HG02623 (cell line): ENCODE results near the gene RPL34.
A peak's percentile ranks its signal among the peaks of the same experiment; 100 is the strongest.

Source experiments
- ATAC-seq: cut with Tn5 transposase; IDR thresholded peaks from one replicate; pipeline ENCODE4 v1.9.1; 2021; ENCODE audit warnings: moderate library complexity; ENCODE audit not compliant: unreplicated experiment

Gene RPL34

GRCh38 chr4:108622828-108623227, 2.5 kb downstream of the RPL34 start:
- ATAC-seq, result no peak

DNA sequence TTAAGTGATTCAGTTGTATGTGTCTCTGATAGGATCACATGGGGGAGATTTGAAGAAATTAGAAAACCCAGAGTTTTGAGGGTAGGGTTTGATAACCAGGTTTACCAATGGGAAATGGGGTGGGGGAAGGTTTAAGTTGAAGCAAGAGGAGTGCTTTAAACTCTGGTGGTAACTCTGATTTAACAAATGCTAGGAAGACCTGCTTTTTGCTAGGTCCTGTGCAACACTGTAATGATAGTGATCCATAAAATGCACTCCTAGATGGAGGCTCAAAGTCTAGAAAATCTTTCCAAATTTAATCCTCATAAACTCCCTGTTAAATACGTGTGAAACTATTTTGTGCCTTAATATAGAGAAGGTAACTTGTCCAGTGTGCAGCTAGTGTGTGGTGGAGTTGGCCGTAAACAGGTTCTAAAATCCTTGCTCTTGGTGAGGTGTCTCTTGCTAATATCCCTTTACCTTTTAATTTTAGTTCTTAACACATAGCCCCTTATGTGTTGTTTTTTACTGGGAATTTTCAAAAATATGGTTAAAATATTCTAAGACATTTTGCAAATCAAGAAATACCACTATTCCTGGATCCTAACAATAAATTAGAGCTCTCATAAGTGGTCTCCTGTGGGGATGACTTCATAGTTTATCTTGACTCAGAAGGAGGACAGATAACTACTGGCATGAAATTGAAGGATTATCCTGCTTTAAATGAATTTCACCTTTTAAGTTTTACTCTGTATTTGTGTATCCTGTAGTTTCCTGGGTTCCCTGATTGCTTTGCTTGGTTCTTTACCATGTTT, 4.1 kb downstream of the RPL34 start:
- ATAC-seq, result no peak

DNA sequence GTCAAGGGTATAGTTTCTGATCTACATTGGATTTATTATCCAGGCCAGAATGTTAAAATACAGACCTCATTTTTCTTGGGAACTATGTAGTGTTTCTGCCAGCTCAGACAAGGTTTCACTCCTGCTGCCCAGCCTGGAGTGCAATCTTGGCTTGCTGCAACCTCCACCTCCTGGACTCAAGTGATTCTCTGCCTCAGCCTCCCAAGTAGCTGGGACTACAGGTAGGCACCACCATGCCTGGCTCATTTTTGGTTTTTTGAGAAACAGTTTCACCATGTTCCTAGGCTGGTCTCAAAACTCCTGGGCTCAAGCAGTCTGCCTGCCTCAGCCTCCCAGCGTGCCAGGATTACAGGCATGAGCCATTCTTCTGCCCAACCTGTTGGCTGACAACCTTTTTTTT, 5.7 kb downstream of the RPL34 start:
- no peak for ATAC-seq

DNA sequence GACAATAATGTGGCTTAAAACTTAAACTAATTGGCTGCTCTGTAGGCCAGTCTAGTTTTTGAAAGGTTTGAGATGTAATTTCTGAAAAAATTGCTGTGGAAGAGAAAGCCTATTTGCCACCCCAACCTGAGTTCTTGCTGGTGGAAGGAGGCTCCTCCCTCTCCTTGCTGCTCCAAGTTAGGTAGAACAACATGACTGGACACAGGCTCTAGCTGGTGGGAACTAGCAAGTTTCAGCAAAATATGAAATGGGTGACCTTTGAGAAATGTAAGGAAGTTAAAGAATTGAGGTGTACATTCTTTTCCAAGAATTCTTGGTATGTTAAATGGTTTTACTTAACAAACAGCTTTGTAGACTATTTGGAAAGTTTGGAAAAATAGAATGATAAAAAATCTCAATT, 8.0 kb downstream of the RPL34 start:
- ATAC-seq, result no peak

GRCh38 chr4:108635070-108635655, 14.8 kb downstream of the RPL34 start:
- ATAC-seq, result no peak

GRCh38 chr4:108636246-108636645, 15.9 kb downstream of the RPL34 start:
- no peak for ATAC-seq

DNA sequence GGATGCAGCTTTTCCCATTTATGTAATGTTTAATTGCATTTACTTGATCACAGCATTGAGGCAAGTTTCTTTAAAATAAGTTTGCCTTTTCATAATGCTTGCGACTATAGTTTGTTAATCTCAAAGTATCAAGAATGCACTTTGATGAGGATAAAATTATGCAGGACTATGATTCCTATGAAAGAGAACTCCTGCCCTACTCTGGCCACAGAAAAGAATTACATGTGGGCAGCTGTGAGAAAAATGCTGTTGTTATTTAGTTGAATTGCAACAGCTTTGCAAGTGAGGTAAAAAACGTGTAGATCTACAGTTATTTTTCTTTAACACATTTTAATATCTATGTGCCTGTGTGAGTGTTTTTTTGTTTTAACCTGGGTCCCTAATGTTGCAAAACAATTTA, 17.5 kb downstream of the RPL34 start:
- ATAC-seq, result no peak

- no peak for ATAC-seq
Measured at GRCh38 chr4:108644237-108644636, 23.9 kb downstream of the RPL34 start.

DNA sequence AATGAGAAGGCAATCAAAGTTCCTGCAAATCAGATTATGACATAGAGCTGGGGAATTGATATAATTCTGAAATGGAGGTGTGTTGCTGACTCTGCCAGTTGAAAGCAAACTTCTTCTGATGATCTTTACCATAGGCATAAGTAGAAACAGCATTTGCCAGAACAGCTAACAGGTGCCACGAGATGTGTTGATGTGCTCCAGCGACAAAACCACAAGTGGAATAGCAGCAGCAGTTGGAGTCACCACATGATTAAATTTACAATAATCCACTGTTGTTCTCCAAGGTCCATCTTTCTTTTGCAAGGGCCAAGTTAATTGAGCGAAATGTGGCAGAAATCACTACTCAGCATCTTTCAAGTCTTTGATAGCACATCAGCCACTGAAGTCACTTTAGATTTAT, 26.3 kb downstream of the RPL34 start:
- ATAC-seq, result no peak

- peak; percentile 20 for ATAC-seq
Measured at GRCh38 chr4:108649863-108650211, 29.5 kb downstream of the RPL34 start.

- ATAC-seq, result peak; percentile 90
Measured at GRCh38 chr4:108650212-108651013, 30.0 kb downstream of the RPL34 start, which contains the start of gene OSTC. Gene OSTC (plus strand): TSS chr4:108650599. CDS start chr4:108650656, 57 bp downstream.

DNA sequence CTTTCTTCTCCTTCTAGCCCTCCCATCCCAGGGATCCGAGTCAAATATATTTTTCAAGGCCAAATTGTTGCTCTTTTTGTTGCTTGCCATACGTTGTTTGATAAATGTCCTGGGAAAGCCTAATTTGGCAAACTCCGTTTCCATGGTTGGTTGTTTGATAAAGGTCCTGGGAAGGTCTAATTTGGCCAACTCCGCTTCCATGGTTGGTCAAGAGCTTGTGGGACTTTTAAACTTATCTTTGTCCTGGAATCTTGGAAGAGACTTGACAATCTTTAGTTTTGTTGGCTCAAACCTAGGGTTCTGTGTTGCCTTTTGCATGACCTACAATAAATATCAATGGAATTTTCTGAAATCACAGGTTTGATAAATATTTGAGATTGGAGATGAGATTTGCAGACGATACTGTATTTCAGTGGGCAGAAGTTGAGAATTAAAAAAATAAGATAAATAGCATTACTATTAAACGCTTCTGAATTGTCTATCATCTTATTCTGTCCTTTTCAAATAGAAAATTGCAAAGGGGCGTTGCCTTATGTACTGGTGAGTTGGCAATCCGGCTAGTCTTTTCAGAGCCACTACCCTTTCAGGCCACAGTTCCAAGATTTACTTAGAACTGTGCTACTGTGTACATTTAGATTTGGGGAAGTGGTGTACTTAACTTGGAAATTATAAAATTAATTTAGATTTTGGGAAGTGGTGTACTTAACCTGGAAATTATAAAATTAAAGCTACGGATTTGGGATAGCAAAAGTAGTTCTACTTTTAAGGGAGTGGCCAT, 30.8 kb downstream of the RPL34 start:
- no peak for ATAC-seq

- no peak for ATAC-seq
Measured at GRCh38 chr4:108662629-108663028, 42.3 kb downstream of the RPL34 start.

- ATAC-seq, result no peak
Measured at GRCh38 chr4:108674356-108674977, 54.1 kb downstream of the RPL34 start.
